ACC112 (cell line): Measurements from ENCODE around the gene TIMM23.
A peak's percentile ranks its signal among the peaks of the same experiment; 100 is the strongest.
"Not testable (repeated sequence)": the region's sequence is repeated elsewhere in the genome, so short reads cannot be mapped to it uniquely, and the experiment has no call there.

Experiments
- H2AFZ ChIP-seq: fragments of 200-600 bp; sonication (generic); one replicate; pipeline ENCODE4 v1.6.0; 2017; ENCODE audit warnings: antibody characterized with exemption, low read length; ENCODE audit not compliant: unreplicated experiment
- H3K27ac ChIP-seq: fragments of 200-600 bp; sonication (generic); 2 replicates; pipeline ENCODE4 v1.5.1; 2014; ENCODE audit warnings: low read depth, mild to moderate bottlenecking, antibody characterized with exemption, low read length, moderate library complexity
- H3K27me3 ChIP-seq: fragments of 200-600 bp; sonication (generic); 2 replicates; pipeline ENCODE4 v1.6.1; 2014; ENCODE audit warnings: mild to moderate bottlenecking, antibody characterized with exemption, low read length, moderate library complexity, mixed read lengths; ENCODE audit not compliant: insufficient read depth
- H3K36me3 ChIP-seq: fragments of 200-600 bp; sonication (generic); 2 replicates; pipeline ENCODE4 v1.6.1; 2016; ENCODE audit warnings: mild to moderate bottlenecking, antibody characterized with exemption, low read length, moderate library complexity, mixed read lengths; ENCODE audit not compliant: insufficient read depth
- H3K4me1 ChIP-seq: fragments of 200-600 bp; sonication (generic); one replicate; pipeline ENCODE4 v1.6.1; 2016; ENCODE audit warnings: low read length, mixed read lengths; ENCODE audit not compliant: insufficient read depth, unreplicated experiment, control insufficient read depth
- H3K4me3 ChIP-seq: fragments of 200-600 bp; sonication (generic); 2 replicates; pipeline ENCODE4 v1.5.1; 2014; ENCODE audit warnings: mild to moderate bottlenecking, low read depth, low read length
- H3K79me2 ChIP-seq: fragments of 200-600 bp; sonication (generic); one replicate; pipeline ENCODE4 v1.6.0; 2016; ENCODE audit warnings: low read length; ENCODE audit not compliant: control insufficient read depth, unreplicated experiment, insufficient read depth

Gene TIMM23

GRCh38 chr10:45972106-45972812 is at the start of gene TIMM23:
TSS of gene TIMM23 (plus strand) at chr10:45972489. CDS start at chr10:45972625, 136 bp downstream.
- Histone ChIP-seq H2AFZ (peak within 1 kb of the TSS; percentile 81), H3K27ac (peak within 1 kb of the TSS; percentile 68; the same call in 1 of the 2 replicates), H3K4me3 (peak within 1 kb of the TSS; percentile 91), H3K79me2 (peaks cover 66% of the 10 kb centered on the region)
- not testable (repeated sequence) for H3K4me1 ChIP-seq, H3K27me3 ChIP-seq, H3K36me3 ChIP-seq

GRCh38 chr10:45926790-45927189 is 45.5 kb upstream of the TIMM23 start:
- not testable (repeated sequence) for H3K4me3 ChIP-seq, H2AFZ ChIP-seq, H3K79me2 ChIP-seq, H3K4me1 ChIP-seq, H3K27me3 ChIP-seq, H3K36me3 ChIP-seq, H3K27ac ChIP-seq

GRCh38 chr10:45931305-45931704 is 41.0 kb upstream of the TIMM23 start:
- H3K36me3 ChIP-seq, H3K4me3 ChIP-seq, H3K79me2 ChIP-seq, H2AFZ ChIP-seq, H3K27me3 ChIP-seq, H3K4me1 ChIP-seq, H3K27ac ChIP-seq: not testable (repeated sequence)

- not testable (repeated sequence) for H3K27ac ChIP-seq, H3K36me3 ChIP-seq, H3K27me3 ChIP-seq, H3K4me1 ChIP-seq, H3K79me2 ChIP-seq, H2AFZ ChIP-seq, H3K4me3 ChIP-seq
Observed at GRCh38 chr10:45934788-45935187, 37.5 kb upstream of the TIMM23 start.

- H2AFZ ChIP-seq, H3K4me1 ChIP-seq, H3K27ac ChIP-seq, H3K36me3 ChIP-seq, H3K27me3 ChIP-seq, H3K79me2 ChIP-seq, H3K4me3 ChIP-seq: not testable (repeated sequence)
Observed at GRCh38 chr10:45939176-45939697, 33.1 kb upstream of the TIMM23 start.

- not testable (repeated sequence) for H3K4me1 ChIP-seq, H3K27ac ChIP-seq, H3K27me3 ChIP-seq, H3K36me3 ChIP-seq, H3K4me3 ChIP-seq, H2AFZ ChIP-seq, H3K79me2 ChIP-seq
Observed at GRCh38 chr10:45941196-45941595, 31.1 kb upstream of the TIMM23 start.

- not testable (repeated sequence) for H3K36me3 ChIP-seq, H3K27ac ChIP-seq, H2AFZ ChIP-seq, H3K27me3 ChIP-seq, H3K79me2 ChIP-seq, H3K4me1 ChIP-seq, H3K4me3 ChIP-seq
Observed at GRCh38 chr10:45945476-45945875, 26.8 kb upstream of the TIMM23 start.

- H2AFZ ChIP-seq, H3K79me2 ChIP-seq, H3K4me3 ChIP-seq, H3K27me3 ChIP-seq, H3K27ac ChIP-seq, H3K36me3 ChIP-seq, H3K4me1 ChIP-seq: not testable (repeated sequence)
Observed at GRCh38 chr10:45947363-45947762, 24.9 kb upstream of the TIMM23 start.

- H3K36me3 ChIP-seq, H3K27me3 ChIP-seq, H3K4me3 ChIP-seq, H3K27ac ChIP-seq, H3K4me1 ChIP-seq, H3K79me2 ChIP-seq, H2AFZ ChIP-seq: not testable (repeated sequence)
Observed at GRCh38 chr10:45948801-45949200, 23.5 kb upstream of the TIMM23 start.

- not testable (repeated sequence) for H3K36me3 ChIP-seq, H3K27ac ChIP-seq, H2AFZ ChIP-seq, H3K27me3 ChIP-seq, H3K4me1 ChIP-seq, H3K4me3 ChIP-seq, H3K79me2 ChIP-seq
Observed at GRCh38 chr10:45954367-45954766, 17.9 kb upstream of the TIMM23 start.

GRCh38 chr10:45956634-45957033 is 15.7 kb upstream of the TIMM23 start:
- not testable (repeated sequence) for H2AFZ ChIP-seq, H3K27ac ChIP-seq, H3K79me2 ChIP-seq, H3K4me3 ChIP-seq, H3K4me1 ChIP-seq, H3K36me3 ChIP-seq, H3K27me3 ChIP-seq
